Activated CD4-positive, alpha-beta memory T cell treated with anti-CD3 and anti-CD28 coated beads for 36 hours (primary cell): Measurements from ENCODE around the gene PSMD6. TPM values are rescaled to one million over a fixed set of nuclear protein-coding genes. Genes with fewer than 3 reads are reported as not detected.
A peak's percentile ranks its signal among the peaks of the same experiment; 100 is the strongest.

Experiments
- CTCF ChIA-PET: fragments of 350-600 bp; sonication (Branson Sonifier 250); formaldehyde crosslinking; loops from one replicate; lab custom pipeline; 2021; ENCODE audit warnings: antibody characterized with exemption, inconsistent platforms; lab: Charles Lee
- POLR2A ChIA-PET: fragments of 350-600 bp; sonication (Branson Sonifier 250); formaldehyde crosslinking; loops from one replicate; lab custom pipeline; 2021; ENCODE audit warnings: antibody characterized with exemption; lab: Charles Lee
- DNase-seq: peaks from one replicate; pipeline ENCODE4 v3.0.0-alpha.2; 2020
- H3K27ac Mint-ChIP-seq: one replicate; pipeline ENCODE4 v1.8.0; 2021; ENCODE audit warnings: mixed read lengths
- H3K27me3 Mint-ChIP-seq: one replicate; pipeline ENCODE4 v1.8.0; 2021; ENCODE audit warnings: mixed read lengths
- H3K36me3 Mint-ChIP-seq: one replicate; pipeline ENCODE4 v1.8.0; 2021; ENCODE audit warnings: mixed read lengths
- H3K4me1 Mint-ChIP-seq: one replicate; pipeline ENCODE4 v1.8.0; 2021; ENCODE audit warnings: low read depth, mixed read lengths
- H3K4me3 Mint-ChIP-seq: one replicate; pipeline ENCODE4 v1.8.0; 2021; ENCODE audit warnings: mild to moderate bottlenecking, mixed read lengths
- H3K9me3 Mint-ChIP-seq: one replicate; pipeline ENCODE4 v1.8.0; 2021; ENCODE audit warnings: mixed read lengths
- intact Hi-C: fragments of 100-400 bp; cut with micrococcal nuclease; formaldehyde crosslinking; loops from one replicate; pipeline ENCODE4 v1.15.1; 2023
- total RNA-seq, 2 experiments: library from RNA; stranded (reverse); gene quantifications; one replicate each; pipeline ENCODE4 v1.2.3, GENCODE V29; 2021

Gene PSMD6
- total RNA-seq, 2 experiments from 2014 or later: 104 to 109 TPM

DNA sequence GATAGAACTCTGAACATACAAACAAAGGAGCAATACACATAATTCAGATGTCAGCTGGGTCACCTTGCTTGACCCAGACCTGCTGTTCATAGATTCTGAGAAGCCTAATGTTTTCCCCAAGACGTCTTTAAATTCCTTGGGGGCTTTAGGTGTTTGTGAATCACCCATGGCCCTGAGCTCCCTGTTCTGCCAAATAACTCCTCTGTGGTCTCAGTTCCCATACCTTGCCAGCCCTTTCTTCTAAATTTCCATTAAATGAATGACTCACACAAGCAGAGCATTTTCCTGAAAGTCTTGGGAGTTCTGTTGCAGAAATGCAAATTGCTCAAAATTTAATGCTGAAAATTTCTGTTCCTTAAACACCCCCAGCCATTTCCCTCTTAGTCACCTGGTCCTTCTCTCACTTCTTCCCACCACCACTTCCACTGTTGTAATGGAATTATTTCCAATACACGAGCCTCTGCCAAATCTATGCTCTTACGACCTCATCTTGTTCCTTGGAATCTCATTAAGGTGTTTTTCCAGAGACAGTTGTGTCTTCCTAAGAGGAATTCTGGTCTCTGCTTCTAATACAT, 33.4 kb upstream of the PSMD6 start:
- Mint-ChIP-seq H3K27ac (no peak overlapping the region), H3K9me3 (no peaks in the 10 kb centered on the region), H3K4me3 (no peak overlapping the region), H3K4me1 (no peaks in the 10 kb centered on the region), H3K27me3 (peaks cover 35% of the 10 kb centered on the region), H3K36me3 (no peaks in the 10 kb centered on the region)
- CTCF ChIA-PET: no interaction called here
- intact Hi-C loops: no loop called here
- DNase-seq: no peak
- POLR2A ChIA-PET: no interaction called here

DNA sequence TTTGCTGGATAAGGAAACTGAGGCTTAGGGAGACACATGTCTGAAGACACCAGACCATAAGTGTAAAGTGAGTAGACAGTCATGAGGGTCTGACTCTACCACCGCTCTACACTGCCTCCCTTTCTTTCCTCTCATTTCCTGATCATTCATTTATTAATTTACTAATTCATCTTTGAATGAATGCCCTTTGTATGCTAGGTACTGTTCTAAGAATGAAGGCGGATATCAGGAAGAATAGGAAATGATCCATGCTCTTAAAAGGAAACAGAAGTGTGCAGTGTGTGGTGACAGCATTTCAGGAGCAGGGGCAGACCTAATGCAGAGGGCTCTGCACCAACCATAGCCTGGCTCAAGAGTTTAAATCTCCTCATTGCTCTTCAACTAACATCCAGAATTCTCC, 31.8 kb upstream of the PSMD6 start:
- intact Hi-C loops: no loop called here
- H3K27me3 Mint-ChIP-seq: peaks cover 32% of the 10 kb centered on the region
- no peak overlapping the region for H3K4me3 Mint-ChIP-seq
- H3K36me3 Mint-ChIP-seq: no peaks in the 10 kb centered on the region
- H3K9me3 Mint-ChIP-seq: no peaks in the 10 kb centered on the region
- H3K4me1 Mint-ChIP-seq: no peaks in the 10 kb centered on the region
- ChIA-PET POLR2A (no interaction called here), CTCF (no interaction called here)
- H3K27ac Mint-ChIP-seq: no peak overlapping the region
- DNase-seq: no peak

DNA sequence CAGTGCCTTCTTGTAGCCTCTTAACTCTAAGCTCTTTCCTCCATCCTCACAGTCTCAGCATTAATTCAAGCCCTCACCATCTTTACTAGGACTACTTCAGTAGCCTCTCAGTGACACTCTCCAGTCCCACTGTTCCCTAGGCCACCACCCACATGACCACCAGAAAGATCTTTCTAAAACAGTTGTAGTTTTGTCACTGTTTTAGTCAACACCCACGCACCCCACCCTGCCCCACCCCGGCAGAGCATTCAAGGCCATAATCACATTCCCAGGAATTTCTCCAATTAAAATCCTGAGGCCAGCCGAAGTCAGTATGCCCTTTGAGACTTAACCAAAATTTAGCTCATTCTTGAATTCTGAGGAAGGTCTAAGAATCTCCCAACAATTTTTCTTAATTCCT, 31.2 kb upstream of the PSMD6 start:
- no peaks in the 10 kb centered on the region for H3K36me3 Mint-ChIP-seq
- H3K27me3 Mint-ChIP-seq: peaks cover 30% of the 10 kb centered on the region
- ChIA-PET POLR2A (no interaction called here), CTCF (no interaction called here)
- H3K4me3 Mint-ChIP-seq: no peak overlapping the region
- no peaks in the 10 kb centered on the region for H3K4me1 Mint-ChIP-seq
- intact Hi-C loops: no loop called here
- no peaks in the 10 kb centered on the region for H3K9me3 Mint-ChIP-seq
- H3K27ac Mint-ChIP-seq: no peak overlapping the region
- no peak for DNase-seq

DNA sequence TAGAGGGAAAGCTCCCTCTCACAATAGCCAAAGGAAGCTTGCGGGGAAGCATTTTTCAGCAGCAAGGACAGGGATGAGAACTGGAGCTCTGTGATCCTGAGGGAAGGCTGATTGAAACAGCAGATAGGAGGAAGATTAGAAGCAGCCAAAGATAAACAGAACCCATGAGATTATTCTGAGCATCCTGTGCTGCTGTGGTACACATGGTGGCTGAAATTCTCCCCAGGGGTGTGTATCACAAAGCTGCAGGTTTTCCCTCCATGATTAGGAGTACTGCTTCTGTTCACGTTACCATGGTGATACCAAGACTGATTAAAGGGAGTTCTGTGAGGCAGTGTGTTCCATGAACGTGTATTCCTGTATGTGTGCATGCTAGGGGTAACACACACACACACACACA, 30.3 kb upstream of the PSMD6 start:
- DNase-seq: no peak
- H3K4me3 Mint-ChIP-seq: no peak overlapping the region
- no peaks in the 10 kb centered on the region for H3K36me3 Mint-ChIP-seq
- peaks cover 26% of the 10 kb centered on the region for H3K27me3 Mint-ChIP-seq
- CTCF ChIA-PET: no interaction called here
- POLR2A ChIA-PET: no interaction called here
- intact Hi-C loops: no loop called here
- H3K27ac Mint-ChIP-seq: no peak overlapping the region
- H3K9me3 Mint-ChIP-seq: no peaks in the 10 kb centered on the region
- peaks cover 3% of the 10 kb centered on the region for H3K4me1 Mint-ChIP-seq

DNA sequence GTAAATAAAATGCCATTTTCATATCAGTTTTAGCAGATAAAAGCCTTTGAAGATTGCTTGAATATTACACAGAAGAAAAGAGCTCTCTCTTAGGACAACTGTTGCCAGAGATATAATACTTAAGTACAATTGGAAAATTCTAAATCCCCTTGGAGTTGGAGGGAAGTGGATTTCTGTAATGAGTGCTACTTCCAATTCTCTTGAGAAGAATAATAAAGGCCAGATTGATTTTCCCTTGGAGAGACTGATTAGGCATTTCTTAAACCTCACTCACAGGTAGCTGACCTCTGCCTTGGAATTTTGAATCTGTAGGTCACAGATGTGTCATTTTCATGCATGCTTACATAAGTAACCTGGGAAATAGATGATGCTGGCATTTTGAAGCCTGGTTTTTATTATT, 29.8 kb upstream of the PSMD6 start:
- H3K36me3 Mint-ChIP-seq: no peaks in the 10 kb centered on the region
- H3K4me1 Mint-ChIP-seq: peaks cover 3% of the 10 kb centered on the region
- no peaks in the 10 kb centered on the region for H3K9me3 Mint-ChIP-seq
- no peak for DNase-seq
- H3K4me3 Mint-ChIP-seq: no peak overlapping the region
- intact Hi-C loops: no loop called here
- peaks cover 22% of the 10 kb centered on the region for H3K27me3 Mint-ChIP-seq
- no peak overlapping the region for H3K27ac Mint-ChIP-seq
- CTCF ChIA-PET: no interaction called here
- POLR2A ChIA-PET: no interaction called here

DNA sequence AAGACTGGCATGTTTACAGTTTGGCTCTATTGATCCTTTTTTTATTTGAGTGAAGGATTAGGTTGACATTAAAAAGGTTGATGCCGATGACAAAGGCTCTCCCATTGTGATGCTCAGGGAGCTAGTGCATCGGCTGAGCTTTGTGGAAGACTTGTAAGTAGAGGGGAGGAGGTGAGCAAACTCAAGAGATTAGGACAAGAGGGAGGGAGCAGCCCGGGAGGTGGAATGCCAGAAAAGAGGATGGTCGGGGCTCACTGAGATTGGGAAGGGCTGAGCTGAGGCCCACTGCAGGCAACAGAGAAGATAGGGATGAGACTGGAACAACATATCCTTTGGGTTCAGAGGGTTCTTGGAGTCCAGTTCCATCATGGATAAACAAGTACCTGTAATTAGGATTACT, 26.5 kb upstream of the PSMD6 start:
- Mint-ChIP-seq H3K36me3 (no peaks in the 10 kb centered on the region), H3K4me3 (no peak overlapping the region), H3K27ac (no peak overlapping the region), H3K27me3 (peaks cover 14% of the 10 kb centered on the region), H3K4me1 (peaks cover 3% of the 10 kb centered on the region), H3K9me3 (no peaks in the 10 kb centered on the region)
- no peak for DNase-seq
- intact Hi-C loops: loop anchor here (2.0 kb wide), 1 partner anchor 31 kb away; no protein-coding TSS in a partner anchor
- ChIA-PET CTCF (no interaction called here), POLR2A (no interaction called here)

DNA sequence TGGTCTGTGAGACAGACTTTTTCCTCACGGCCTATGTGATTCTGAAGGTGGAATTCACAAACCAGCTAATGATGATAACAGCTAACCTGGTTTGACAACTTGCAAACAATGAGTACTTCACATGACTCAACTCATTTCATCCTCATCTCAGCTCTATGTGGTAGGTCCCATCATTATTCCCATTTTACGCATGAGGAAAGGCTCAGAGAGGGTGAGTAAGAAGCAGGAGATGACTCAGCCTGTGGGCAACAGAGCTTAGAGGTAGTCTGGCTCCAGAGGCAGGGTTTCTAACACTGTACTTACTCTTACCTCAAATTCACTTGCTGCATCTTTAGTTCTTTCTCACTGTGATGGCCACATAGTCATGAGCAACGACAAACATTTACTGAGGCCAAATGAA, 25.8 kb upstream of the PSMD6 start:
- H3K4me1 Mint-ChIP-seq: peaks cover 3% of the 10 kb centered on the region
- peak; percentile 37 for DNase-seq
- intact Hi-C loops: loop anchor here (2.0 kb wide), 1 partner anchor 32 kb away; no protein-coding TSS in a partner anchor
- ChIA-PET CTCF (no interaction called here), POLR2A (no interaction called here)
- no peaks in the 10 kb centered on the region for H3K9me3 Mint-ChIP-seq
- no peak overlapping the region for H3K4me3 Mint-ChIP-seq
- peaks cover 18% of the 10 kb centered on the region for H3K27me3 Mint-ChIP-seq
- no peak overlapping the region for H3K27ac Mint-ChIP-seq
- no peaks in the 10 kb centered on the region for H3K36me3 Mint-ChIP-seq

DNA sequence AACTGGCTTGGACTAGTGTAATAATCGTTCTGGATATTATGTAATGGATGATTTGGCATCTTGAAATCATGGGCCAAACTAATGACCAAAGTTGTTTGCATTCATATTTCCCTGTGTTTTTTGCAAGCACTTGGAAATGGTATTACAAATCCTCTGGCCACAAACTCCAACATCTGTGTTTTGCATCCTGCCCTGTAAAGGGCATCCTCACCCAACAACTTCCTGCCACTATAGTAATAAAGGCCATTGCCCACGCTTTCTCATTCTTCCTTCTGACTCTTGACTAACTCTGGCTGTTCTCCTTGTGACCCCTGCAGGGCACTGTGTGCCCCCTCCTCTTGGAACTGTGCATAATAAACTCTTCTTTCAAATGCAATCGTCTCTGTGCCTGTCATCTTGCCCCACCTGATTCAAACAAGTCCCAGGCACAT, 25.4 kb upstream of the PSMD6 start:
- Mint-ChIP-seq H3K36me3 (no peaks in the 10 kb centered on the region), H3K27ac (no peak overlapping the region), H3K4me3 (no peak overlapping the region), H3K9me3 (no peaks in the 10 kb centered on the region), H3K4me1 (peaks cover 3% of the 10 kb centered on the region), H3K27me3 (peaks cover 18% of the 10 kb centered on the region)
- CTCF ChIA-PET: no interaction called here
- peak; percentile 17 for DNase-seq
- intact Hi-C loops: loop anchor here (2.0 kb wide), 1 partner anchor 32 kb away; no protein-coding TSS in a partner anchor
- POLR2A ChIA-PET: no interaction called here

DNA sequence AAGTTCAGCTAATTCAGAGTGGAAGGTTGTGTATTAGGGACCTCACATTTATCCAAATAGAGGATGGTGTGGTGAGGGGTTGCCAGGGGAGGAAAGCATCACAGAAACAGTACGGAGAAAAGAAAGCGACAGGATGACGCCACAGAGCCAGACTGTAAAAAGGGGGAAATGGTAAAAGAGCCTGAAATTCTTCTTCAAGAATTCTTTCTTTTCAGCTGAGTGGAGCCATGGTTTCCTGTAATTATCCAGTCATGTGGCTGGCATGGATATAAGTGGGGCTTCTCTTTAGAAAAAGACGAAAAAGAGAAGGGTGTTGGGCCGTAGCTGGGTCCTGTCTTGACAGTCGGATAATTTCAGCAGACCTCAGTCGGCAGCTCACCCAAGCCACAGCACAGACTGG, 24.5 kb upstream of the PSMD6 start:
- POLR2A ChIA-PET: no interaction called here
- intact Hi-C loops: loop anchor here (2.0 kb wide), 1 partner anchor 33 kb away; no protein-coding TSS in a partner anchor
- no peak overlapping the region for H3K4me3 Mint-ChIP-seq
- peaks cover 19% of the 10 kb centered on the region for H3K27me3 Mint-ChIP-seq
- no peaks in the 10 kb centered on the region for H3K9me3 Mint-ChIP-seq
- H3K36me3 Mint-ChIP-seq: no peaks in the 10 kb centered on the region
- peaks cover 3% of the 10 kb centered on the region for H3K4me1 Mint-ChIP-seq
- no peak for DNase-seq
- CTCF ChIA-PET: no interaction called here
- no peak overlapping the region for H3K27ac Mint-ChIP-seq

DNA sequence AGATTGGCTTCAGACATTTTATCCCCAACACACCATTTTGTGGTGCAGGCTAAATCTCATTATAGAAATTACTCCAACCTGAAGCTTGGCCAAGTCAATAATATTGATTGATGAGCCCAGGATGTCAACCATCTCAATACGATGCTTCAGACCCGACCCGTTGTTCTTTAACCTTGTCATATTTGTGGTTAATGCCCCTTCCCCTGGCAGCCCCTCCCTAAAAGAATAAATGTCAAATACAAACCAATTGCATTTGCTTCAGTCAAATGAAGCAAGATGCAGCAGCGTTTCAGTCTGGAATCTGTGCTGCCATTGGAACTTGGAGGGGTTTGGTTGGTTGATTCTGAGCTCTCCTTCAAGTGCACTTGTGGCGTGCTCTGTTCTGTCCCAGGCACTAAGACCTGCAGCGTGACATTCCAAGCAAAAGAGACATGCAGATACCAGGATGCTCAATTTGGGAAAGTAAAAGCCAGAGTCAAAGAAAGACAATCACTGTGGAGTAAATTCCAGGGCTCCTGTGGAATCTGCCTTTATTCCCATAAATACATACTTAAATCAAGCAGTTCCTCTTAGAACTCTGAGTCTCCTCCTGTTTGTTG, 23.8 kb upstream of the PSMD6 start:
- DNase-seq: no peak
- no peak overlapping the region for H3K4me3 Mint-ChIP-seq
- POLR2A ChIA-PET: no interaction called here
- peaks cover 21% of the 10 kb centered on the region for H3K27me3 Mint-ChIP-seq
- no peaks in the 10 kb centered on the region for H3K36me3 Mint-ChIP-seq
- no peak overlapping the region for H3K27ac Mint-ChIP-seq
- CTCF ChIA-PET: interaction anchor here (1.2 kb wide), 1 partner anchor 23 kb away, joined by 3 read pairs; no protein-coding TSS in a partner anchor
- intact Hi-C loops: no loop called here
- peaks cover 3% of the 10 kb centered on the region for H3K4me1 Mint-ChIP-seq
- no peaks in the 10 kb centered on the region for H3K9me3 Mint-ChIP-seq

DNA sequence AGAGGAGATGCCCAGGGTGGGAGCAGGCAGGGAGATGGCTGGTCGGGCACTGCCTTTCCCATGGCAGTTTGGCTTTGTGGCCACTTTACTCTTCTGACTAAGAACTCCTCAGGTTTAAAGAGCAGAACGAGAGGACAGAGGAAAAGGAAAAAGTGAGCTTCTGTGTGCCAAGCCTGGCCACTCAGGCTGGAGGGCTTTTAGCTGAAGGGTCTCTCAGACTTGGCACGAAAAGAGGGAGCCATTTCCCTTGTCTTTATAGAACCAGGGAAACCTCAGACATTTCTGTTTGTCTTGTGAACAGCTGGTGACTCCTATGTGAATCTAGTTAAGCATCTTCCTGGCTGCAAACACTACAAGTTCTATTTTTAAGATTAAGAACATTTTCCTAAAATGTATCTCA, 23.3 kb upstream of the PSMD6 start:
- Mint-ChIP-seq H3K4me1 (peaks cover 3% of the 10 kb centered on the region), H3K27me3 (peaks cover 23% of the 10 kb centered on the region), H3K27ac (no peak overlapping the region), H3K4me3 (no peak overlapping the region), H3K9me3 (no peaks in the 10 kb centered on the region), H3K36me3 (no peaks in the 10 kb centered on the region)
- ChIA-PET POLR2A (no interaction called here), CTCF (interaction anchor here (1.2 kb wide), 1 partner anchor 23 kb away, joined by 3 read pairs; no protein-coding TSS in a partner anchor)
- DNase-seq: no peak
- intact Hi-C loops: no loop called here

DNA sequence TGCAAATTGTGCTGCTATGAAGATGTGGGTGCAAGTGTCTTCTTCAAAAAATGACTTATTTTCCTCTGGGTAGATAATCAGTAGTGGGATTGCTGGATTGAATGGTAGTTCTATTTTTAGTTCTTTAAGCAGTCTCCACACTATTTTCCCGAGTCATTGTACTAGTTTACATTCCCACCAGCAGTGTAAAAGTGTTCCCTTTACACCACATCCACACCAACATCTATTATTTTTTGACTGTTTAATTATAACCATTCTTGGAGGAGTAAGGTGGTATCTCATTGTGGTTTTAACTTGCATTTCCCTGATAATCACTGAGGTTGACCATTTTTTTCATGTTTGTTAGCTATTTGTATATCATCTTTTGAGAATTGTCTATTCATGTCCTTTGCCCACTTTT, 19.7 kb upstream of the PSMD6 start:
- peaks cover 27% of the 10 kb centered on the region for H3K27me3 Mint-ChIP-seq
- intact Hi-C loops: no loop called here
- H3K4me3 Mint-ChIP-seq: no peak overlapping the region
- no peaks in the 10 kb centered on the region for H3K36me3 Mint-ChIP-seq
- no peaks in the 10 kb centered on the region for H3K4me1 Mint-ChIP-seq
- H3K27ac Mint-ChIP-seq: no peak overlapping the region
- ChIA-PET POLR2A (no interaction called here), CTCF (interaction anchor here (1.1 kb wide), 1 partner anchor 442 kb away, joined by 3 read pairs; no protein-coding TSS in a partner anchor)
- no peak for DNase-seq
- H3K9me3 Mint-ChIP-seq: no peaks in the 10 kb centered on the region
